Ishikawa (cell line): ENCODE measurements around the gene FAM222A.

ENCODE experiments used
- CEBPB ChIP-seq: IDR thresholded peaks from 2 replicates; pipeline ENCODE4 v1.6.1; 2012
- EP300 ChIP-seq: IDR thresholded peaks from 2 replicates; pipeline ENCODE4 v1.6.1; 2012; ENCODE audit warnings: borderline replicate concordance
- MAX ChIP-seq: IDR thresholded peaks from 2 replicates; pipeline ENCODE4 v1.6.1; 2012
- REST ChIP-seq: IDR thresholded peaks from 2 replicates; pipeline ENCODE4 v1.6.1; 2012; ENCODE audit warnings: low read depth, mild to moderate bottlenecking
- TAF1 ChIP-seq: IDR thresholded peaks from 2 replicates; pipeline ENCODE4 v1.6.1; 2012; ENCODE audit warnings: low read depth, mild to moderate bottlenecking

- TF ChIP-seq MAX (no peak), CEBPB (no peak), EP300 (no peak), TAF1 (no peak), REST (no peak)
These were observed 18.2 kb downstream of the FAM222A start for GRCh38 chr12:109731806-109732205.
